Adrenal gland (tissue), 12 donors: ENCODE results near the gene MEGF11. TPM values are rescaled to one million over a fixed set of nuclear protein-coding genes. Genes with fewer than 3 reads are reported as not detected.
A peak's percentile ranks its signal among the peaks of the same experiment; 100 is the strongest.

Experiments
- DNase-seq, 7 donors: peaks; one replicate each; pipeline ENCODE4 v3.0.0-alpha.2; 2019 to 2020
- H3K27ac ChIP-seq, 5 donors: fragments of 200-600 bp; sonication (generic) in 4 of 5; 1 replicate in 3 of 5; 2 replicates in 2 of 5; pipeline versions ENCODE4 v1.5.1 to v1.8.0; 2016 to 2020; ENCODE audit warnings: mild to moderate bottlenecking in 1 of 5
- H3K27me3 ChIP-seq: fragments of 200-600 bp; 2 replicates; pipeline ENCODE4 v1.8.0; 2021
- H3K36me3 ChIP-seq, 2 donors: fragments of 200-600 bp; replicated peaks in 1 of 2; 1 replicate in 1 of 2; 2 replicates in 1 of 2; pipeline versions ENCODE4 v1.5.1 to v1.8.0; 2018 to 2022
- H3K4me1 ChIP-seq, 2 donors: fragments of 200-600 bp; replicated peaks in 1 of 2; 1 replicate in 1 of 2; 2 replicates in 1 of 2; pipeline versions ENCODE4 v1.5.1 to v1.8.0; 2018 to 2021
- H3K4me3 ChIP-seq, 4 donors: fragments of 200-600 bp; sonication (generic) in 3 of 4; one replicate each; pipeline ENCODE4 v1.5.1; 2016 to 2018
- H3K9me3 ChIP-seq, 3 donors: fragments of 200-600 bp; sonication (generic) in 1 of 3; replicated peaks in 1 of 3; 1 replicate in 2 of 3; 2 replicates in 1 of 3; pipeline versions ENCODE4 v1.5.1 to v1.8.0; 2016 to 2021
- POLR2A ChIP-seq, 2 donors: fragments of 450-650 bp; IDR thresholded peaks; one replicate each; pipeline ENCODE4 v1.6.1; 2017; ENCODE audit warnings: antibody characterized with exemption in 2 of 2, mild to moderate bottlenecking in 2 of 2, moderate library complexity in 1 of 2
- WGBS, 4 donors: extraction: QIAGEN DNeasy Blood & Tissue Kit in 2 of 4; methylation state at CpG; one replicate each; pipeline versions ENCODE4 v1.1.5 to v1.1.7; 2013 to 2017; 5-methylcytosine and 5-hydroxymethylcytosine counted together
- intact Hi-C, 2 donors: fragments of 100-400 bp; cut with DNase I; formaldehyde crosslinking; loops; one replicate each; pipeline versions ENCODE4 v1.14.1 to v1.15.0; 2022 to 2023
- polyA plus RNA-seq, 3 donors: library from polyadenylated mRNA; stranded (reverse); fragments of 200-250 nt in 2 of 3; fragments of 350-450 nt in 1 of 3; fragmentation: Illumina TruSeq in 1 of 3; extraction: RNeasy Lipid Tissue Mini Kit (QIAGEN cat#74804) in 1 of 3; gene quantifications; one replicate each; pipeline ENCODE4 v1.2.3, GENCODE V29; 2013 to 2014
- total RNA-seq, 9 donors: library from RNA; depleted of rRNA in 4 of 9; stranded (reverse); fragments of >200 nt in 4 of 9; fragments of 120-200 nt in 1 of 9; fragmentation: NEBNext Ultra II Directional in 1 of 9; extraction: Animal tissue kit (Norgen Biotek cat#: 25700) in 1 of 9; gene quantifications; one replicate each; pipeline versions ENCODE4 v1.1.0 to v1.2.4, GENCODE V29; 2013 to 2023
- TF ChIP-seq, protein P1 (sequence below), 6 experiments: fragments of 450-650 bp in 4 of 6; fragments of 200-600 bp in 2 of 6; sonication (generic) in 1 of 6; IDR thresholded peaks; 1 replicate in 5 of 6; 2 replicates in 1 of 6; pipeline versions ENCODE4 v1.5.1 to v1.8.0; 2016 to 2021; ENCODE audit warnings: antibody characterized with exemption in 6 of 6, mild to moderate bottlenecking in 2 of 6, moderate library complexity in 1 of 6
- donor health status: healthy with polysubstance abuse.
- donor health status: Bipolar disorder and iron deficiency.
- donor health status: DM: yes; HTN: yes; CAD: no.
- donor health status: DM: no; HTN: no; CAD: no.
- donor health status: DM: no; HTN: no; CAD: no.
- donor health status: DM: yes; HTN: yes; CAD: no.

The MEGF11 gene
- total and polyA plus RNA-seq, 12 donors = 0.04 to 0.98 (median 0.14) TPM; not detected in 5

DNA sequence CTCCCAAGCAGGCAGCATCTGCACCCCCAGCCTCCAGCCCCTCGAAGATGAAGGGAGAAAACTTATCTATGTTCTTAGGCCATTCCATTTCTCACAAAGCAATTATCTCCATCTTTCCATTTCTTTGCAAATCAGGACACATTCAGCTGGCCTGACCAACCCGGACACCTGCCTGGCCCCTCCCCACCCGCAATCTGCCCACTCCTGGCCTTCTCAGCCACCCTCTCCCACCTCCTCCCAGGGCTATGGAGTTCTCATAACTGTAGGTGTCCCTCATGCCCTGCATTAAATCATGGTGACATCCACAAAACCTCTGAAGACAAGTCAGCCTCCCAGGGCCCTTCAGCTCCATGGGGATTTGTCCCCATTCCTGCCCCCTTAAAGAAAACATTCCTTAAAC, 119.3 kb downstream of the MEGF11 start:
- Histone ChIP-seq H3K27ac (no peak overlapping the region), H3K4me3 (no peak overlapping the region), H3K36me3 (no peaks in the 10 kb centered on the region), H3K27me3 (no peaks in the 10 kb centered on the region), H3K9me3 (no peaks in the 10 kb centered on the region), H3K4me1 (peaks cover 0 to 13% of the 10 kb centered on the region in 2 donors)
- 75 to 93% (median 81%) methylated on average over 3 of the region's 3 CpGs for WGBS, 4 donors
- TF ChIP-seq, protein P1, sequence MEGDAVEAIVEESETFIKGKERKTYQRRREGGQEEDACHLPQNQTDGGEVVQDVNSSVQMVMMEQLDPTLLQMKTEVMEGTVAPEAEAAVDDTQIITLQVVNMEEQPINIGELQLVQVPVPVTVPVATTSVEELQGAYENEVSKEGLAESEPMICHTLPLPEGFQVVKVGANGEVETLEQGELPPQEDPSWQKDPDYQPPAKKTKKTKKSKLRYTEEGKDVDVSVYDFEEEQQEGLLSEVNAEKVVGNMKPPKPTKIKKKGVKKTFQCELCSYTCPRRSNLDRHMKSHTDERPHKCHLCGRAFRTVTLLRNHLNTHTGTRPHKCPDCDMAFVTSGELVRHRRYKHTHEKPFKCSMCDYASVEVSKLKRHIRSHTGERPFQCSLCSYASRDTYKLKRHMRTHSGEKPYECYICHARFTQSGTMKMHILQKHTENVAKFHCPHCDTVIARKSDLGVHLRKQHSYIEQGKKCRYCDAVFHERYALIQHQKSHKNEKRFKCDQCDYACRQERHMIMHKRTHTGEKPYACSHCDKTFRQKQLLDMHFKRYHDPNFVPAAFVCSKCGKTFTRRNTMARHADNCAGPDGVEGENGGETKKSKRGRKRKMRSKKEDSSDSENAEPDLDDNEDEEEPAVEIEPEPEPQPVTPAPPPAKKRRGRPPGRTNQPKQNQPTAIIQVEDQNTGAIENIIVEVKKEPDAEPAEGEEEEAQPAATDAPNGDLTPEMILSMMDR (IDR thresholded peaks at IDR 0.05) = no peak
- no peak for DNase-seq
- intact Hi-C loops = no loop called here

DNA sequence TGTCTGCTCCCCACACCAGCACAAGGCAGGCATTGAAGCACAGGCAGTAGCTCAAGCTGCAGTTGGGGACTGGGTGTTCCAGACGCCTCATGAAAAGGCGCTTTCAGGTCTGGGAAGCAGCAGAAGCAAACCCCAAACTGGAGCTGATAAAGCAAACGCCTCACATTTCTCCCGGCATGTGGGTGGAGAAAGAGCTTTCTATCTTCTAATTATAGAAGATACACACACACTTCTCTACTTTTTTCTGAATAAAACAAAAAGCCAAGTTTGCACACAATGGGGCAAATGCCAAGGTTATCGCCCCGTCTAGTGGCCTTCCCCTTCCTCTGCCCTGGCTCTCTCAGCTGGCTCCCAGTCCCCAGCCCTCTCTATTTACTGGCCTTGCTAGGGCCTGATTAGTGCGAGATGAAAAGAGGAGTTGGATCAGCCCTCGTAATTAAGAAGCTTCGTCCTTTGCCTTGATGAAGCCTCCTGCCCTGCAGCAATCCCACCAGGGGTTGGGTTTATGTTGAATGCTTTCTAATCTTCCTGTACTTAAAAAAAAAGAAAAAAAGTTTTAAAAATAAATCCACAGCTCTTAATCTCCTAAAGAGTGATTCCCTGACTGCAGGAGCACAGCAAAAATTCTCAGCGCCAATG, 120.2 kb downstream of the MEGF11 start:
- Histone ChIP-seq H3K36me3 (no peaks in the 10 kb centered on the region), H3K27ac (no peak overlapping the region), H3K27me3 (no peaks in the 10 kb centered on the region), H3K9me3 (no peaks in the 10 kb centered on the region), H3K4me1 (peaks cover 0 to 11% of the 10 kb centered on the region in 2 donors), H3K4me3 (no peak overlapping the region)
- intact Hi-C loops = no loop called here
- peak in 6 of 7 donors; percentile 13 to 53 (median 30) for DNase-seq
- WGBS, 4 donors = 40 to 48% (median 42%) methylated on average over 10 of the region's 10 CpGs
- TF ChIP-seq, protein P1 (IDR thresholded peaks at IDR 0.05) = no peak
- TF ChIP-seq POLR2A (IDR thresholded peaks at IDR 0.05) = no peak

- no peaks in the 10 kb centered on the region for H3K36me3 ChIP-seq
- TF ChIP-seq, protein P1 (IDR thresholded peaks at IDR 0.05) = no peak
- no peak for TF ChIP-seq POLR2A (IDR thresholded peaks at IDR 0.05)
- H3K4me3 ChIP-seq = no peak overlapping the region
- no peaks in the 10 kb centered on the region for H3K9me3 ChIP-seq
- no peak for DNase-seq
- H3K27ac ChIP-seq = no peak overlapping the region
- intact Hi-C loops = no loop called here
- H3K4me1 ChIP-seq = peaks cover 0 to 6% of the 10 kb centered on the region in 2 donors
- 69 to 90% (median 83%) methylated on average over 5 of the region's 5 CpGs for WGBS, 4 donors
- H3K27me3 ChIP-seq = no peaks in the 10 kb centered on the region
Observed at GRCh38 chr15:66132251-66132816, 121.2 kb downstream of the MEGF11 start.

DNA sequence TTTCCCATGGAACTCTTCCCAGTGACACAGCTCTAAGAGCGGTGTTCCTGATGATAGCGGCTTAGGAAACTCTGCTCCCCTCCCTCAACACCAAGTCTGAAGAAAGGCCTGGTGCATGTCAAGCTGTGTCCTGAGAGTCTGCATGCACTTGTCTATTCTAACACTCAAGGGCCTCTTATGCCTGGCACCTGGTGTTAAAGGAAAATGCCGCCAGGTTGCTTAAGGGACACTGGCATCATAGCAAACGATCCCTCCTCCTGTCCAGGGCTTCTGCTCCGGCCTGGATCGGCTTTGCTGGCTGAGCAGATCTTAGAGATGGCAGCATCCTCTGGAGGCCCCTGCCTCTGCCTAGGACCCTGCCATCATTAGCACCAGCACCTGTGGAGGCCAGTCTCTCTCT, 121.7 kb downstream of the MEGF11 start:
- no peak for DNase-seq
- peaks cover 0 to 6% of the 10 kb centered on the region in 2 donors for H3K4me1 ChIP-seq
- H3K27ac ChIP-seq = no peak overlapping the region
- H3K27me3 ChIP-seq = no peaks in the 10 kb centered on the region
- 87 to 97% (median 93%) methylated on average over 6 of the region's 6 CpGs for WGBS, 4 donors
- intact Hi-C loops = no loop called here
- TF ChIP-seq, protein P1 (IDR thresholded peaks at IDR 0.05) = no peak
- TF ChIP-seq POLR2A (IDR thresholded peaks at IDR 0.05) = no peak
- H3K4me3 ChIP-seq = no peak overlapping the region
- H3K36me3 ChIP-seq = no peaks in the 10 kb centered on the region
- H3K9me3 ChIP-seq = no peaks in the 10 kb centered on the region
